ENCODE measurements around the gene MYOCD.

The MYOCD gene

DNA sequence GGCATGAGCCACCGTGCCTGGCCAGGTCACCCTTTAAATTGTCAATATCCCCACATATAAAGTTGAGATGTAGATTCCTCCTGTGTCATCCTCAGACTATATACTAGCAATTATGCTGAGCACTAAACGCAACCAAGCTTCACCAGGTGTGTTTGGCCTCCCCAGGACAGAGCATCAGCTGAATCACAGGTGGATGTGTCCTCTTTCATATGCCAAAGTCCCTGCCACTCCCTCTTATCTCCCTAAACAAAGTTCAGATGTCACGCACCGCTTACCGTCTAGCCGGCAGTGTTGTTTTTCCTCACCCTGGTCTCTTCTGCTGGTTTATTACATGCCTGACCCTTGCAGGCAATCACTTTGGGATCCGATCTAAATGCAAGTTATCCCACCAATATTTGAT, 79.8 kb downstream of the MYOCD start:
- no peak for DNase-seq (ENCODE audit: low read depth in 2 of 2)

DNA sequence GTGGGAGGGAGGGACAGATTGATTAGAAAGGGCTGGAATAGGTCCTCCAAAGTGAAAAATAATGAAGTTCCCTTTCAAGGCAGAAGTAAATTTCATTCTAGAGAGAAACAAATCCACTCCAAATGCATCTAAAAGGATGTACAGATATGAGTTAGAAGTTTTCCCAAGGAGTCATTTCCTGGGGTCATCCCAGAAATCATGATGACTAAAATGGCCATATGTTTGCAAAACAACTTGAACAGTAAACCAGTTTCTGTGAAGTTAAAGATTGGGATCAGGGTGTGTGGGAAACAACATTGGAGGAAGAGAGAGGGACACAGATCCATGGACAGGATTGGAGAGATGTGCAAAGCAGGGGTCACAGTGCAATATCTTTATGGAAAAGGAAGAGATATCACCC, 91.1 kb downstream of the MYOCD start:
- no peak for DNase-seq (ENCODE audit: low read depth in 2 of 2)

DNA sequence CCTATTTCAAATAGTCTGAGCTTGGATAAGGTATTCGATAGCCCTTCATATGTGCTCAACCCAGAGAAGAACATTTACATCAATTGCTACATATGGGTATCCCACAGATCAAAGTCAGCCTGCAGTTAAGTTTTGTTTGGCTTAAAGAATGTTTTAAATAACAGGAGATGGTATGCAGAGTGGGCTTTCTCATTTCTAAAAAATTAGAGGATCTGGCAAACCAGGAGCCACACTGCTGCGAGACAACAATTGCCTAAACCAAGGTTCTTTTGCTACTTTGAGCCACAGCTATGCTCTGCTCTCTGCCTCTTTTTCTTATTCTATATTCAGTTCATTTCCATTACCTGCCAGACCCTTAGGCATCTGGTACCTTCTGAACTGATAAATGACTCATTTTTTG, 93.4 kb downstream of the MYOCD start:
- no peak for DNase-seq (ENCODE audit: low read depth in 2 of 2)

DNA sequence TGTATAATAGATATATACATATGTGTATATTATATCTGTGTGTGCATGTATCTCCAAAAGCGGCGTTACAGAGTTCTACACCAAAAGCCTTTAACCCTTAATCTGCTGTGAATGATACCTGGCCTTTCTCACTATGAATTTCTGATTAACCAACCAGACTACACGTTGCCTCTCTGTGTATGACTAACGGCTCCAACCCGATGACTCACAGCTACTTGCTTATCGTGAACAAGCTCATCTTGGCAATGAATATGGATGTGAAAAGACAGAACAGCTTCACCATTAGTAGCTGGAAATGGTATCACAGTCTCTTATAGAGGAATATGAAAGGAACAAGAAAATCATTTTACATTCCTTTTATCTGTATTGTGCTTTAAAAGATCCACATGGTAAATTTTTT, 99.9 kb downstream of the MYOCD start:
- no peak for DNase-seq (ENCODE audit: low read depth in 2 of 2)

DNA sequence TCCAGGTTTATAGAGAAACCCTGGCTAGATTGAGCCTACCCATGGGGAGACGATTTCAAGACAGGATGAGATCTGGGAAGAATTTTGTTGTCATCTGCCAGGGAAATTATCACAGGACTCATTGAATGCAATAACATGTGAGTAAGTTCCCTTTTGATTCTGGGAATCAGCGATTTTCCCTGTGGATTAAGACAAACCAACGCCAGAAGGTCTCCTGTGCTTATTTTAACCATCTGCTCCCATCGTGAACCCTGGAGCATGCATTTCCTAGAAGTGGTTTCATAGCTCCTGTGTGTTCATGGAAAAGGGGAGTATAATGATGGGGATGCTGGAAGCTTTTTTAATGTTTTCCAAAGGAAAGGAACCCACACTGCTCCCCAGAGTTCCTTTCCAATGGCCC, 102.6 kb downstream of the MYOCD start:
- DNase-seq (ENCODE audit: low read depth in 2 of 2), result no peak

DNA sequence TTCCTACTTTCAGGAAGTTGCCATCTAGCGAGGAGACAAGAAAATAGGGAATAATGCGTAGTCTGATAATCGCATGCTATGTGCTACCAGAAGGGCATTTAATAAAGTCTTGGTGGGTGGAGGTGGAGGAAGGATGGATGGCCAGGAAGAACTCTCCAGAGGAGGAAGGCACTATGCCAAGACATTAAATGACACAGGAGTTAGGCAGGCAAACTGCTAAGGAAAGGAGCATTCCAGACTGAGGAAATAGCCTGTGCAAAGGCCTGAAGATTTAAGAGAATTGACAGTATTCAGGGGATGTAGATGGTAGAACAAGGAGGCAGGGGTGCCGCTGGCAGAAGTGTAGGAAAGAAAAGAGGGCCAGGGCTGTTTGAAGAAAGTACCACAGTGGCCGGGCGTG, 104.3 kb downstream of the MYOCD start:
- DNase-seq (ENCODE audit: low read depth in 2 of 2), result no peak

DNA sequence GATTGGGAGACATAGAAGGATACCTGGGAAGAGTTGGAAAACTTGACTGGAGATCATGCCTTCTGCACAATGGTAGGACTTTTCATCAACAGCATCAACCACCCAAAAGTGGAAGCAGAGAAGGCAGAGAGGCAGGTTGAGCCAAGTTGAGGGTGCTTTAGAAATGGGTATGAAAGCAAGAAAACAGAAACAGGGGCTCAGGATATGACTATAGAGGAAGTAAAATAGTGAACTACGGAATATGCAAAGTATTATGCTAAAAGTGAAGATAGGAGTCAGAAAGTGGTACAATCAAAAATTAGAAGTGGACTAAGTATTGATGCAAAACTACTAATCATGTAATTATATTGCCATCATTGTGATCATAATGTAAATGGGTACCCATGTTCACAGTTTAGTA, 107.5 kb downstream of the MYOCD start:
- DNase-seq (ENCODE audit: low read depth in 2 of 2), result no peak

DNA sequence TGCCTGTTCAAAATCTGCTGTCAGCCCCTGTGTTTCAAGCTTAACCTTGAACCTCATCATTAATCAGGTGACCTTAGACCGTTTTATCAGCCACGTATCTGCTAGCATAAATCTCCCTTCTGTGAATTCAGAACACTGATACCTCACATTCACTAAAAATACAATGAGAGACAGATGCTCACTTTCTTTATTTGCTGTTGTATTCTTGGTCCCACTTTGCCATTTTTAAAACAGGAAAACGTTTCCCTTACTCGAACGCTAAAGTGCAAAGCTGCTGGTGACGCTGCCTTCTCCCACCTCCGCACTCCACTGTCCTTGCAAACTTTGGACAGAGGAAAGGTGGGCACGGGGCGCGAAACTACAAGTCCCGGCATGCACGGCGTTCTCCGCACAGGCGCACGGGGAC, 123.4 kb downstream of the MYOCD start:
- DNase-seq (ENCODE audit: low read depth in 2 of 2), result no peak

DNA sequence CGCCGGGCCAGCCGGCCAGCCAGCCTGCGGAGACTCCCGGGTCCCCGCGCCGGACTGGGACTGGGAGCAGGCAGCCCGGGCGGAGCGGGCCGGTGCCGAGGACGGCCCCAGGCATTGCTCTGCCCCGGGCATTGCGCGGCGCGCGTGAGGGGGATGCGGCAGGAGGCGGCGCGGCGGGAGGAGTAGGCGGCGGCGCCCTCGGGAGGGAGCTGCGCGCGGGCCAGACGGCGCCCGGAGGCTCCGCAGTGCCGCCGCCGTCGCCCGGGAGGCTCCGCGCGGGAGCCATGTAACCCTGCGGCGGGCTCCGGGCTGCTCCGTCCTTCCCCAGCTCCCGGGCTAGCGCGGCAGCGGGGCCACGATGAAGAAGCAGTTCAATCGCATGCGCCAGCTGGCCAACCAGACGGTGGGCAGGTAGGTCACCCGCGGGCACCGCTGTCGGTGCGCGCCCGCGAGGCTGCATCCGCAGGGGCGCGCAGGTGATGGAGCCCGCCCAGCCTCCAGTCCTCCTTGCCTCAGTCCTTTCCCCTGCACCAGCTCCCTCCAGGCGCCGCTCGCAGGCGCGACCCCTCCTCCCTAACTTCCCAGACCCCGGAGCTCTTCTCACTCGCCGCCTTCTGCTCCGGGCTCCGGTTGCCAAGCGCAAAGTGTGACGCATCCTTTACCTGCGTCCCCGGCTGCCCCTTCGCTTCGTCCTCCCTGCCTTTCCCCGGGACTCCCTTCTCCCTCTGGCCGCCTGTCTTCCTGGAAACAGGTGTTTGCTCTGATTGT, 124.0 kb downstream of the MYOCD start, which contains the start of gene ARHGAP44:
Gene ARHGAP44 (plus strand): TSS at position 18 of the 768 bp plus-strand sequence. CDS start 341 bp downstream, at position 359.
- DNase-seq (ENCODE audit: low read depth in 2 of 2), result no peak

DNA sequence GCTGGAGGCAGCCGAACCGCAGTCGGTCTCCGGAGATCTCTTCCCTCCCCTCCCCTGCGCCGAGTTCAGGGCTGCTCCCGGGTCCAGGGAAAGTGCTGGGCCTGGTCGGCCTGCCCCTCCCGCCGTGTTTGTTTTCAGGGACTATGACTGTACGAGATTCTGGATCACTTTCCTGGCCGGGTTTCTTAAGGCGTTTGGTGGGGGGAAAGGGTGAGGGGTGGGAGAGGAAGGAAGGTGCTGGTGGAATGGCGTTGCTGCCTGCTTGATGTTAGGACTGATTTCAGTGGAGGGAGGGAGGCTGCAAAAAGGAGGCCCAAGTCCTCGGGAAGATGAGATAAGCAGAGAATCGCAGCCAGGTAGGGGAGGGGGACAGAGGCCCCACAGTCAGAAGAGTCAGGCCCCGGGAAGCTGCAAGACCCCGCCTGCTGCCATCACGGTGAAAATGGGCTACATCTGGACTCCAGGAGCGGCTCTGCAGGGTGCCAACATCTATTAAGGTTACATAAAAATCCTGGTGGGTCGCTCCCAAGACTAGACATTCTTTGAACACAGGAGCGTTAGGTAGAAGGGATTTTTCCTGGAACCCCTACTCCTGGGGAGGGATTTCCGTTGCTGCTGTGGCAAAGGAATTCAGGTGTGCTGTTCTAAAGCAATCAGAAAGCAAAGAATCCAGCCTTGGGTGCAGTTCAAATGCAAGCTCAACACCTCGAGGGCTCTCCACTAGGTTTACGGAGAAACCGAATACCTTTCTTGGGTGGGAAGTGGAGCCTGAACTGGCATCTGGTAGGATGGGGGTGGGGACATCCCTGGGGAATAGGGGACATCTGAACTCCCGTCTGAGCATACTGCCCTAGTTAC, 124.8 kb downstream of the MYOCD start:
- DNase-seq (ENCODE audit: low read depth in 2 of 2), result no peak

DNA sequence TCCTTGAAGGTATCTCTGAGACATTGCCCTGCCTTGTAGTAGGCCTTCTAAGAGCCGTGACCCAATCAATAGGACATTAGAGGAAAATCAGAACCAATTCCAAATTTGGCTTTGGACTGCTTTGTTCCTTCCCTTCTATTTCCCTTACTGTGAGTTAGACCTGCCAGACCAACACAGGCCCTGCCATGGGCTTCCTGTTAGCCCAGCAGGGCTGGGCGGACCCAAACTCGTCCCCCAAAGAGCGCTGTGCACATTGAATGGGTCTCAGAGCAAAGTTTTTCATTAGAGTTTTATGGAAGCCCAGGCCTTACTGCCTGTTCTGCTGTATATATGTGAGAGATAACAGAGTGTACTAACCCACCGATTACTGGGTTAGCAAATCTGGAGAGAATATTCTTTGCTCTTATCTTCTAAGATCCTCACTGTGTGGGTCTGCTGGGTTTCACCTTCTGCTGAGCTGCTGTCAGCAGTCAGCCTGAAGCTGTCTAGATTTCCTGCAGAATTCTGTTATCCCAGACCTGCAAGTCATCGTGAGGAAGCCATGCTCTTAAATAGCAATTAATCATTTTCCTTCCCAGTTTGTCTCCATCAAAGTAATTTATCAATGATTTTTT, 129.3 kb downstream of the MYOCD start:
- no peak for DNase-seq (ENCODE audit: low read depth in 2 of 2)

DNA sequence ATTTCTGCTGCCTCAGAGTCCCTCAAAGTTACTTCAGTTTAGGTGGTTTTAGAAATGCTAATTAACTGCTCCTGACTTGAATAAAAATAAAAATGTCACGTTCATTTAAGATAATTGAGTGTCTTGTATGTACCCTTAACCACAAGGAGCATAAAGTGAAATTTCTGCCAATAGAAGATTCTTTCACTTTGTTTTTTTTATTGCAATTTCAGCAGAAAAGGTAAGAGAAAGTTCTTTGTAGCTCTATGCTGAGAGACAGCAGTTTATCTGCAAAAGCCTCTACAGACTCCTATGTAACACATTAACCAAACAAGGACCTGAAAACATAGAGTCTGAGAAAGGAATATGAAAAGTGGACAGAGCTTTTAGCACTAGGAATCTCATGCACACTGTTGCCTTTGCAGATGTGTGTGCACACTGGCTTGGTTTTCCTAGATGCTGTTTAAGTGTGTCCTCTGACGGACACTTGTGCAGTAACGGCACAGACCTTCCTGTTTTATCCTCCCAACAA, 135.2 kb downstream of the MYOCD start:
- no peak for DNase-seq (ENCODE audit: low read depth in 2 of 2)

DNA sequence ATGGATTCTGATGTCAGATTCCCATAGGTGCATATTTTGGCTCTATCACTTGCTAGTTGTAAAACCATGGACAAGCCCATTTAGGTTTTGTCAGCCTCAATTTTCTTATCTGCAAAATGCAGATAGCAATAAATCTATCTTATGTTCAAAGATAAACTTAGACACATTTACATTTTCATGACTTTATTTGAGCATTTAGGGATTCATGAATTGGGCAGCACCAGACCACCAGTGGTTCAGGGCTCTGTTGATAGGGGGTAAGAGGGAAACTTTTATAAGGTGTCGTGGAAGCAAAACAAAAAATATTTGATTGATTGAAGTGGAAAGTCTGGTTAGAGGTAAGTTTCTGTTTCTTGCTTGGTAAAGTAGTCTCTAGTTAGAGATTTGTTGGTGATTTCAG, 140.9 kb downstream of the MYOCD start:
- no peak for DNase-seq (ENCODE audit: low read depth in 2 of 2)

DNA sequence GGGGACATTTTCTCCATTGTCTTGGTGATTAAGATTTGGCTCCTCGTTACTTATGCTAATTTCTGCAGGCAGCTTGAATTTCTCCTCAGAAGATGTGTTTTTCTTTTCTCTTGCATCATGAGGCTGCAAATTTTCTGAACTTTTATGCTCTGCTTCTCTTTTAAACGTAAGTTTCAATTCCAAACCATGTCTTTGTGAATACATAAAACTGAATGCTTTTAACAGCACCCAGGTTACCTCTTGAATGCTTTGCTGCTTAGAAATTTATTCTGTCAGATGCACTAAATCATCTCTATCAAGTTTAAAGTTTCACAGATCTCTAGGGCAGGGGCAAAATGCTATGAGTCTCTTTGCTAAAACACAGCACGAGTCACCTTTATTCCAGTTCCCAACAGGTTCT, 143.0 kb downstream of the MYOCD start:
- no peak for DNase-seq (ENCODE audit: low read depth in 2 of 2)

DNA sequence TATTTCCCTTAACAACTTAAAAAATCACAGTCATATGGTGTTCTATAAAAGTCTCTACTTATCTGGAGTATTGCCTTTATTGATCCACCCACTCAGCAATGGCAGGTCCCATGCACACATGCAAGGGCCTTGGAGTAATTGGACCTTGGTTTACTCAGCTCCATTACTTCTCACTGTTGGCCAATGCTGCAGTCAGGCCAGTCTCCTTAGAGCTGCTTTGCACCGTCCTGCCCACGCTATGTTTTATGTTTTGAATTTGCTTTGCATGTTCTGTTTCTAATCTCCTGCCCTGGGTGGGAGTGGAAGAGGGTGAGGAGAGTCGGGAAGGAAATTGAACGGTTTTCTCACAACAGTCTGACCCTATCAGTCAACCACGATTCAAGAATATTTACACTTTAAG, 147.2 kb downstream of the MYOCD start:
- DNase-seq (ENCODE audit: low read depth in 2 of 2), result no peak

DNA sequence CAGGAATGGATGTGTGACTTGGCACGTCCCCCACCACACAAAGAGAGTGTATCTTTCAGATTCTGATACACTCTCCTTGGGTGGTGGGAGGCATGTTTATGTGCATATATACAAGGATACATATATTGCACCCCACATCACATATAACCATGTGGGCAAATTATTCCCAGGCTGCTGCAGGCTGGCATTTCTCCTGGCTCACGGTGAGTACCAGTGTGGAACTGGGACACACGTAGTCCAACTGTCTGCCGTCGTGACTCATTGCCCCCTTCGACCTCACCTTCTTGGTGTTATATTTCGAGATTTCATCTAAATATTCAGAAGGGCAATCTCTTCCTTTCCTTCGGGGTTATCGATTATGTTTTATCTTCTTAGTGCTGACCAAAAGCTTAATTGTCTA, 148.0 kb downstream of the MYOCD start:
- no peak for DNase-seq (ENCODE audit: low read depth in 2 of 2)

DNA sequence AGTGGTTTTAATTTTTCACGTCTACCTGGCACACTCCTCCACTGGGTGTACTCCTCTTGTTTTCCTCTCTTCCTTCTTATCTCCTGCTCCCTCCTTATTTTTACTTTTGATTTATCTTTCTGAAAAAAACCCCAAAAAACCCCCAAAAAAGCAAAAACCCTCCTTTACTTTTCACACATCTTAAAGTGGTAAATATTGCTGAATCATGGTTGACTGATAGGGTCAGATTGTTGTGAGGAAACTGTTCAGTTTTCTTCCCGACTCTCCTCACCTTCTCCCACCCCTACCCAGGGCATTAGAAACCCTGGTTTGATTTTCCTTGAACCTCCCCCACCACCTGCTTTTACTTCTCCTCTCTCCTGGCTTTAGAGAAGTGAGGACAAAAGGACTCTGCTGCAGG, 149.0 kb downstream of the MYOCD start:
- DNase-seq (ENCODE audit: low read depth in 2 of 2), result no peak

DNA sequence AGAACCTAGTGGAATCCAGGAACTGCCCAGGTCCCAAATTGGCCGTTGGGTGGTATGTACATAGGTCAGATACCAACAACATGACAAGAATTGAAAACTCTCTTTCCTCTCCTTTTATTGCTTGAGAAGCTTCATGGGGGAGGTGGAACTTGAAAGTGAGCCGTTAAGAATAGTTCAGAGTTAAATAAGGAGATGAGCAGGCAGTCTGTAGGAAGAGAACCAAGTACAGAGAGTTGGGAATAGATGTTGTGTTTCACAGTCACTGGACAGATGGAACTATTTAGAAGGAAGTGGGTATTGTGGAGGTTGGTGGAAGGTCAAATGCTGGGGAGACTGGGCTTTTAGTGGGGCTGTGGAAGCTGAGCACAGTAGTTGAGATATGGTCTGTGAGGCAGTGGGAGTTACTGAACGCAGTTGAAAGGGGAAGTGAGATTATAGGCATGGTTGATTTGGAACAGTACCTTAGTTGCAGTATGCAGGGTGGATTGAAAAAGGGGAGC, 150.0 kb downstream of the MYOCD start:
- no peak for DNase-seq (ENCODE audit: low read depth in 2 of 2)

Data from stimulated activated CD8-positive, alpha-beta memory T cell treated with anti-CD3 and anti-CD28 coated beads, Interleukin-15, amount 100 ng/mL, for 4 hours (primary cell).